Measurements from ENCODE around the gene GSTA3.
"Not testable (repeated sequence)": the region's sequence is repeated elsewhere in the genome, so short reads cannot be mapped to it uniquely, and the experiment has no call there.

The GSTA3 gene

GRCh38 chr6:52909531-52909930, at the start of gene GSTA3:
GSTA3 (minus strand) TSS chr6:52909698; CDS start chr6:52905834, 3,864 bp downstream.
- no peak for DNase-seq (ENCODE audit: low read depth, low spot score)

GRCh38 chr6:52958546-52959255, 49.2 kb upstream of the GSTA3 start:
- DNase-seq (ENCODE audit: low read depth, low spot score), result no peak

- DNase-seq (ENCODE audit: low read depth, low spot score), result no peak
These were observed 46.4 kb upstream of the GSTA3 start for GRCh38 chr6:52955871-52956270.

- DNase-seq (ENCODE audit: low read depth, low spot score), result no peak
These were observed 44.7 kb upstream of the GSTA3 start for GRCh38 chr6:52953911-52954839.

- DNase-seq (ENCODE audit: low read depth, low spot score), result no peak
These were observed 36.8 kb upstream of the GSTA3 start for GRCh38 chr6:52946306-52946705.

- DNase-seq (ENCODE audit: low read depth, low spot score), result not testable (repeated sequence)
These were observed 33.3 kb upstream of the GSTA3 start for GRCh38 chr6:52942821-52943220.

GRCh38 chr6:52942221-52942620, 32.7 kb upstream of the GSTA3 start:
- DNase-seq (ENCODE audit: low read depth, low spot score), result no peak

GRCh38 chr6:52937908-52938307, 28.4 kb upstream of the GSTA3 start:
- no peak for DNase-seq (ENCODE audit: low read depth, low spot score)

GRCh38 chr6:52933778-52934177, 24.3 kb upstream of the GSTA3 start:
- DNase-seq (ENCODE audit: low read depth, low spot score), result no peak

GRCh38 chr6:52931351-52931750, 21.9 kb upstream of the GSTA3 start:
- no peak for DNase-seq (ENCODE audit: low read depth, low spot score)

GRCh38 chr6:52929321-52930164, 20.0 kb upstream of the GSTA3 start:
- DNase-seq (ENCODE audit: low read depth, low spot score), result peak; percentile 17

GRCh38 chr6:52927451-52927850, 18.0 kb upstream of the GSTA3 start:
- no peak for DNase-seq (ENCODE audit: low read depth, low spot score)

- DNase-seq (ENCODE audit: low read depth, low spot score), result no peak
These were observed 16.7 kb upstream of the GSTA3 start for GRCh38 chr6:52925919-52926792.

- no peak for DNase-seq (ENCODE audit: low read depth, low spot score)
These were observed 15.5 kb upstream of the GSTA3 start for GRCh38 chr6:52925042-52925441.

- DNase-seq (ENCODE audit: low read depth, low spot score), result not testable (repeated sequence)
These were observed 14.2 kb upstream of the GSTA3 start for GRCh38 chr6:52923689-52924088.

- no peak for DNase-seq (ENCODE audit: low read depth, low spot score)
These were observed 12.7 kb upstream of the GSTA3 start for GRCh38 chr6:52922161-52922560.

GRCh38 chr6:52921743-52922142, 12.2 kb upstream of the GSTA3 start:
- DNase-seq (ENCODE audit: low read depth, low spot score), result no peak

GRCh38 chr6:52919511-52919910, 10.0 kb upstream of the GSTA3 start:
- not testable (repeated sequence) for DNase-seq (ENCODE audit: low read depth, low spot score)

- not testable (repeated sequence) for DNase-seq (ENCODE audit: low read depth, low spot score)
These were observed 9.3 kb upstream of the GSTA3 start for GRCh38 chr6:52918771-52919170.

- DNase-seq (ENCODE audit: low read depth, low spot score), result peak; percentile 13
These were observed 8.7 kb upstream of the GSTA3 start for GRCh38 chr6:52918027-52918686.

All from smooth muscle cell of the brain vasculature (primary cell).